Measurements from ENCODE around the gene MYO15B.

DNA sequence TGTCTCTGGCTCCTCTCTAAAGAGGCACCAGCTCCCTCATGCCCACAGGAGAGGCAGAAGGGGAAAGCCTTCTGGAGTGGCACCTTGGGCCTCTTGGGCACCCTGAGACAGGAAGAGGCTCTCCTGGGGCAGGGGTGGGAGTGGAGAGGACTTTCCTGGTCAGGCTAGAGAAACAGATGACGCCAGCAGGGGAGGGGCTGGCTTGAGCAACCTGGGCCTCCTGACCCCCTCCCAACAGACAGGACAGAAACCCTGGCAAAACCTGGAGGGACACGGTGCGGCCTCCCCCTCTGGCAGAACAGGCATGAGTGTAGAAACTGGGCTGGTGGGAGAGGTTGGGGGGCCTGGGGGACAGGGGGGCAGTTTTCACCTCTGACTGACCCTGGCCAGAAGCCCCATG is 51.7 kb downstream of the MYO15B start:
- TF ChIP-seq, protein P1, sequence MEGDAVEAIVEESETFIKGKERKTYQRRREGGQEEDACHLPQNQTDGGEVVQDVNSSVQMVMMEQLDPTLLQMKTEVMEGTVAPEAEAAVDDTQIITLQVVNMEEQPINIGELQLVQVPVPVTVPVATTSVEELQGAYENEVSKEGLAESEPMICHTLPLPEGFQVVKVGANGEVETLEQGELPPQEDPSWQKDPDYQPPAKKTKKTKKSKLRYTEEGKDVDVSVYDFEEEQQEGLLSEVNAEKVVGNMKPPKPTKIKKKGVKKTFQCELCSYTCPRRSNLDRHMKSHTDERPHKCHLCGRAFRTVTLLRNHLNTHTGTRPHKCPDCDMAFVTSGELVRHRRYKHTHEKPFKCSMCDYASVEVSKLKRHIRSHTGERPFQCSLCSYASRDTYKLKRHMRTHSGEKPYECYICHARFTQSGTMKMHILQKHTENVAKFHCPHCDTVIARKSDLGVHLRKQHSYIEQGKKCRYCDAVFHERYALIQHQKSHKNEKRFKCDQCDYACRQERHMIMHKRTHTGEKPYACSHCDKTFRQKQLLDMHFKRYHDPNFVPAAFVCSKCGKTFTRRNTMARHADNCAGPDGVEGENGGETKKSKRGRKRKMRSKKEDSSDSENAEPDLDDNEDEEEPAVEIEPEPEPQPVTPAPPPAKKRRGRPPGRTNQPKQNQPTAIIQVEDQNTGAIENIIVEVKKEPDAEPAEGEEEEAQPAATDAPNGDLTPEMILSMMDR (IDR thresholded peaks at IDR 0.05): no peak
- no peak for TF ChIP-seq POLR2AphosphoS5 (IDR thresholded peaks at IDR 0.05)
- no peak for TF ChIP-seq POLR2A (IDR thresholded peaks at IDR 0.05)

All from stomach (tissue), 4 donors.